WERI-Rb-1 (cell line): Measurements from ENCODE around the gene MFAP4.

Experiments
- DNase-seq: peaks from one replicate; pipeline ENCODE4 v3.0.0-alpha.2; 2020
- H3K27ac ChIP-seq: fragments of 250-450 bp; sonication (Bioruptor Pico); 2 replicates; pipeline ENCODE4 v1.5.1; 2020; ENCODE audit warnings: mild to moderate bottlenecking, moderate library complexity
- H3K27me3 ChIP-seq: fragments of 250-450 bp; sonication (Bioruptor Pico); 2 replicates; pipeline ENCODE4 v1.5.1; 2021; ENCODE audit warnings: mild to moderate bottlenecking, low read depth, moderate library complexity; ENCODE audit not compliant: insufficient read depth, severe bottlenecking
- H3K36me3 ChIP-seq: fragments of 250-450 bp; sonication (Bioruptor Pico); 2 replicates; pipeline ENCODE4 v1.5.1; 2020; ENCODE audit warnings: mild to moderate bottlenecking, moderate library complexity
- H3K4me3 ChIP-seq: 2 replicates; pipeline ENCODE4 v1.5.1; 2011; ENCODE audit warnings: low read depth, mild to moderate bottlenecking, control low read depth, low read length
- H3K9me3 ChIP-seq: fragments of 250-450 bp; sonication (Bioruptor Pico); 2 replicates; pipeline ENCODE4 v1.5.1; 2021; ENCODE audit warnings: mild to moderate bottlenecking, moderate library complexity; ENCODE audit not compliant: severe bottlenecking
- CTCF ChIP-seq: IDR thresholded peaks from 2 replicates; pipeline ENCODE4 v1.5.1; 2011; ENCODE audit warnings: low read depth, mild to moderate bottlenecking, control low read depth, inconsistent platforms, low read length

The MFAP4 gene

DNA sequence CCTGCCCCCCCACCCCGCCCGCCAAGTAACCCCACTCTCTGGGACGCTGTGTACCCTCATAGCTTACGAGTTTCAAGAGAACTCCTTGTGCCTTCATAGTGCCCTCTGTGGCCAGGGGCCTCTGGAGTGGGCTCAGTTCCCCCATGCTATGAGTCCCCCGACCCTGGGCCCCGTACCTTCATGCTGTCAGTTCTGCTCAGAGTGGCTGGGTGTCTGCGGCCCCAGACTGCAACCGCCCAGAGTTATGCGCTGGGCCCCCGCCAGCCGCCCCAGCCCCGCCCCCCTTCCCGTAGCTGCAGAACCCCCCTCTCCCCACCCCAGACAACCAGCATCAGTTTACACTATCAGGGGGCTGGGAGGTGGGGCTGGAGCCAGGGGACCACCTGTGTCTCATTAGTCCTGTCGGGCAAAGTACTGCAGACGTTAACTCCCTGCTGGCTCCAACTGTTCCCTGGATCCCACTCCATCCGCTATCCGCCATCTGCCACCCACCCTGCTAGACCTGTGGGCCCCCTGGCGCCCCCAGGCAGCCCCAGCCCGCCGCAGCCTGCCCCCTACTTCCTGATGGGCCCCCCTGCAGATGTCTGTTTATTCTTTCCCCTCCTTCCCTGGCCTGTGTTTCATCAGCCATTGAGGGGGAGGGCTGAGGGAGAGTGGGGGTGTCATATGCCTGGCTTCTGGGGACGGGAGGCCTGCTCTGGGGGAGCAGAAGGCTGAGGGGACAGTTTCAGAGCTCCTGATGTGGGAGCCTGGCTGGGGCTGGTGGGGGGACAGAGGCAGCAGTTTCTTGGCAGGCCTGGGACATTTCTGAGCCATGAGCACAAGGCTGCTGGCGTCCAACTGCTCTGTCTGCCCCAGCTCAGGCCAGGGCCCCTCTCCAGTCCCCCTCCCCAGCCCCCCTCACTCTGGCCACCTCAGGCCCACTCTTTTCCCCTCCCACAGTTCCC, at the start of gene MFAP4:
TSS of gene MFAP4 (minus strand) at position 217 of the 947 bp plus-strand sequence. CDS start at position 182, 35 bp downstream.
- TF ChIP-seq CTCF, result no peak
- Histone ChIP-seq H3K27me3 (no peaks in the 10 kb centered on the region), H3K4me3 (peak within 1 kb of the TSS; percentile 55), H3K36me3 (peaks cover 41% of the 10 kb centered on the region), H3K27ac (peak within 1 kb of the TSS; percentile 99), H3K9me3 (no peaks in the 10 kb centered on the region)
- DNase-seq, result peak; percentile 95

GRCh38 chr17:19433727-19434340, 46.8 kb upstream of the MFAP4 start:
- DNase-seq, result no peak
- Histone ChIP-seq H3K36me3 (no peaks in the 10 kb centered on the region), H3K27ac (no peak overlapping the region), H3K9me3 (no peaks in the 10 kb centered on the region), H3K4me3 (no peak overlapping the region), H3K27me3 (no peaks in the 10 kb centered on the region)
- TF ChIP-seq CTCF, result 0 out of 2 replicates have a peak, but pooled peaks have one; percentile 6

DNA sequence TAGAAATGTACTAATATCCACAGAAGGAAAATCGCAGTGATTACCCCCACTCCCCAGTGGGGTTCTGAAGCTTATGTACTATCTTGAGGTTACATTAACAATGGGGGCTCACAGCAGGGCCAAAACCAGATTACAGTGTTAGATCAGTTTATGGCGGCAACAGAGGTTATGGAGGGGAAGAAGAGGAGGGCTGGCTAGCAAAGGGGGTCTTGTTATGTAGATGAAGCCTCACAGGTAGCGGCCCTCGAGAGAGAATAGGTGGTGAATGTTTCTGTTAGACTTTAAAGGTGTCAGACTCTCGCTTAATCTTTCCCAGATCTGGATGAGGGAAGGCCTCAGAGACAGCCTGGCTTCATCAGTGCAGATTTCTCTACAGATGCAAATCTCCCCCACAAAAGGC, 46.3 kb upstream of the MFAP4 start:
- no peaks in the 10 kb centered on the region for H3K27me3 ChIP-seq
- no peak overlapping the region for H3K27ac ChIP-seq
- no peak for TF ChIP-seq CTCF
- H3K4me3 ChIP-seq, result no peak overlapping the region
- no peaks in the 10 kb centered on the region for H3K36me3 ChIP-seq
- no peaks in the 10 kb centered on the region for H3K9me3 ChIP-seq
- no peak for DNase-seq

GRCh38 chr17:19431691-19432090, 44.7 kb upstream of the MFAP4 start:
- H3K27ac ChIP-seq, result no peak overlapping the region
- DNase-seq, result no peak
- TF ChIP-seq CTCF, result no peak
- H3K9me3 ChIP-seq, result no peaks in the 10 kb centered on the region
- no peak overlapping the region for H3K4me3 ChIP-seq
- no peaks in the 10 kb centered on the region for H3K36me3 ChIP-seq
- H3K27me3 ChIP-seq, result no peaks in the 10 kb centered on the region

GRCh38 chr17:19426631-19427030, 39.6 kb upstream of the MFAP4 start:
- Histone ChIP-seq H3K9me3 (peaks cover 5% of the 10 kb centered on the region), H3K27me3 (no peaks in the 10 kb centered on the region), H3K27ac (no peak overlapping the region), H3K36me3 (no peaks in the 10 kb centered on the region), H3K4me3 (no peak overlapping the region)
- no peak for TF ChIP-seq CTCF
- DNase-seq, result no peak
